Erythroblast (primary cell): Measurements from ENCODE around the gene PPP1R1B.

Experiments
- GATA1 ChIP-seq: IDR thresholded peaks from 2 replicates; pipeline ENCODE4 v1.6.1; 2011; ENCODE audit warnings: low read depth, mild to moderate bottlenecking, control low read depth, low read length, moderate library complexity
- POLR2A ChIP-seq: IDR thresholded peaks from 2 replicates; pipeline ENCODE4 v1.6.1; 2011; ENCODE audit warnings: mild to moderate bottlenecking, low read length

DNA sequence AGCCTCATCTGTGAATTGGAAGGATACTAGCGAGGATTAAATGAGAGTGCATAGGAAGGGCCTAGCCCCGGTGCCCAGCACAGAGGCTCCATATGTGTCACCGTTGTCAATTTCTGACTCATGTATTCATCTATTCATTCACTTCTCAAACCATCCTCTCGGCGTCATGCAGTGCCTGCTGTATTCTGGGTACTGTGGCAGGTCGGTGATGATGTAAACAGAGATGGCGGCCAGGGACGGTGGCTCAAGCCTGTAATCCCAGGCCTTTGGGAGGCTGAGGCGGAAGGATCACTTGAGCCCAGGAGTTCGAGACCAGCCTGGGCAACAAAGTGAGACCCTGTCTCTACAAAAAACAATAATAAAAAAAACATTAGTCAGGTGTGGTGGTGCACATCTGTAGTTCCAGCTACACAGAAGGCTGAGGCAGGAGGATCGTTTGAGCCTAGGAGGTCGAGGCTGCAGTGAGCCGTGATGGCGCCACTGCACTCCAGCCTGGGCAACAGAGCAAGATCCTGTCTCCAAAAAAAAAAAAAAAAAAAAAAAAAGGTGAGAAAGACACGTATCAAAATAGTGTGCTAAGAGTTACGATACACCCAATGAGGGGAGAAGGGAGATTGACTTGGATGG lies 4.3 kb upstream of the PPP1R1B start:
- TF ChIP-seq POLR2A = no peak
- no peak for TF ChIP-seq GATA1
